ENCODE measurements around the gene ZNF672. TPM values are rescaled to one million over a fixed set of nuclear protein-coding genes. Genes with fewer than 3 reads are reported as not detected.

The ZNF672 gene
- total RNA-seq, 1 experiment from 2014 or later, result 17.0 TPM

DNA sequence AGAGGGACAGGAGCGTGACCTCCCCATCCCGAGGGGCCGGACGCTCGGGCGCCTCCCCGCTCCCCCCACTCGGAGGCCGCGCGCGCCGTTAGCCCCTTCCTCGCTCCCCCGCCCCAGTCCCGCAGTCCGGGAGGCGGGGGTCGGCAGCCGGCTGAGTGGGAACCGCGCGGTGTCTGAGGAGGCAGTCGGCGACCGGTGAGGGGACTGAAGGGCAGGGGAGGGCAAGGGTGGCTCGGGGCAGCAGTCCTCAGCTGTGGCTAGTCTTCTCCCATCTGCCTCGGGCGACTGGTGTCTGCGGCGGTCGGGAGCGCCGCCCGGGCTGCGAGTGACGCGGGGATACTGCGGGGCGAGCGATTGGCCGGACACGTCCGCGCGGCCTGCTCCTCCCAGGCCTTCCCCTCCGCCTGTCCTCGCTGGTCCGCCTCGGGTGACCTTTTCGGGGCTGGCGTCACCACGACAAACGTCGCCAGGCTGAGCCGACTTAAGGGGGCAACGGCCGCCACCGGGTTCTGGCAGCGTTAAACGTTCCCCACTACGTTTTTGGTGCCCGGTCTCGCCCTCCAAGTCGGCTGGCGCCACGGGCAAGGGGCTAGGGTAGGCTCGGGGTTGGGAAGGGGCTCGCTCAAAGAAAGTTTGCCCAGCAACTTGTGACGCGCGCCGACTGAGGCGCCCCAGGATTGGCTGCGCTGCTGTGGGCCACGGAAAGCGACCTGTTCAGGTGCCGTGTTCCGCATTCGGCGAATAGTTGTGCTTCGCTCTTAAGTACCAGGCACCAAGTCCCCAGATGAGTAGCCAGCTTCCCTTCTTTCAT is 538 bp downstream of the ZNF672 start:
- peak overlapping the region; percentile 82 for H3K4me3 ChIP-seq
- peak overlapping the region; percentile 89 for H3K27ac ChIP-seq
- peak; percentile 74 to 78 for DNase-seq
- no peaks in the 10 kb centered on the region for H3K27me3 ChIP-seq
- no peaks in the 10 kb centered on the region for H3K4me1 ChIP-seq
- H3K9me3 ChIP-seq (replicated peaks), result no peaks in the 10 kb centered on the region
- H3K36me3 ChIP-seq, result no peaks in the 10 kb centered on the region

DNA sequence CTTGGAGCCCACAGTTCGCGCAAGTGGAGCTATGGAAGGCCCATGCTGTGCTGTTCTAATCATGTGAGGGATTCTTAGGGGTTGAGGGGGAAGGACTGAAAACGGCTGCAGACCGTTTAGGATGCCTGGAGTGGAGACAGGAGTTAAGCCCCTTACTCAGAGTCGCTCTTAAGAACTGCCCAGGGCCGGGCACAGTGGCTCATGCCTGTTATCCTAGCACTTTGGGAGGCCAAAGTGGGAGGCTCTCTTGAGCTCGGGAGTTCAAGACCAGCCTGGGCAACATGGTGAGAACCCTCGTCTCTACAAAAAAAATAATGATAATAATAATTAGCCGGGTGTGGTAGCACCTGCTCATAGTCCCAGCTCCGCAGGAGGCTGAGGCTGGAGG is 1.1 kb downstream of the ZNF672 start:
- H3K4me1 ChIP-seq, result no peaks in the 10 kb centered on the region
- no peaks in the 10 kb centered on the region for H3K36me3 ChIP-seq
- H3K4me3 ChIP-seq, result peak overlapping the region; percentile 82
- DNase-seq, result no peak
- H3K27me3 ChIP-seq, result no peaks in the 10 kb centered on the region
- H3K9me3 ChIP-seq (replicated peaks), result no peaks in the 10 kb centered on the region
- peak overlapping the region; percentile 89 for H3K27ac ChIP-seq

DNA sequence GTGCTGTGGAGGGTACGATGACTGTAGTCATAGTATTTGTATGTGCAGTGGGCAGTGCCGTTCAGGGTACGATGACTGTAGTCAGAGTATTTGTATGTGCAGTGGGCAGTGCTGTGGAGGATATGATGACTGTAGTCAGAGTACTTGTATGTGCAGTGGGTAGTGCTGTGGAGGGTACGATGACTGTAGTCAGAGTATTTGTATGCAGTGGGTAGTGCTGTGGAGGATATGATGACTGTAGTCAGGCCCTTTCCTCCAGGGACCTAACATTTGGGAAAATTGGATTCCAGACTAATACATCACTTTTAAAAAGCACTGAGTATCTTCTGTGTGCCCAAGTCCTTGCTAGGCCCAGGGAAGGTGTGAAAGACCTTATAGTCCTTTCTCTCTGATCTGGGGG is 2.9 kb downstream of the ZNF672 start:
- H3K36me3 ChIP-seq, result no peaks in the 10 kb centered on the region
- no peaks in the 10 kb centered on the region for H3K9me3 ChIP-seq (replicated peaks)
- H3K4me3 ChIP-seq, result no peak overlapping the region
- no peak for DNase-seq
- H3K27ac ChIP-seq, result no peak overlapping the region
- no peaks in the 10 kb centered on the region for H3K27me3 ChIP-seq
- no peaks in the 10 kb centered on the region for H3K4me1 ChIP-seq

DNA sequence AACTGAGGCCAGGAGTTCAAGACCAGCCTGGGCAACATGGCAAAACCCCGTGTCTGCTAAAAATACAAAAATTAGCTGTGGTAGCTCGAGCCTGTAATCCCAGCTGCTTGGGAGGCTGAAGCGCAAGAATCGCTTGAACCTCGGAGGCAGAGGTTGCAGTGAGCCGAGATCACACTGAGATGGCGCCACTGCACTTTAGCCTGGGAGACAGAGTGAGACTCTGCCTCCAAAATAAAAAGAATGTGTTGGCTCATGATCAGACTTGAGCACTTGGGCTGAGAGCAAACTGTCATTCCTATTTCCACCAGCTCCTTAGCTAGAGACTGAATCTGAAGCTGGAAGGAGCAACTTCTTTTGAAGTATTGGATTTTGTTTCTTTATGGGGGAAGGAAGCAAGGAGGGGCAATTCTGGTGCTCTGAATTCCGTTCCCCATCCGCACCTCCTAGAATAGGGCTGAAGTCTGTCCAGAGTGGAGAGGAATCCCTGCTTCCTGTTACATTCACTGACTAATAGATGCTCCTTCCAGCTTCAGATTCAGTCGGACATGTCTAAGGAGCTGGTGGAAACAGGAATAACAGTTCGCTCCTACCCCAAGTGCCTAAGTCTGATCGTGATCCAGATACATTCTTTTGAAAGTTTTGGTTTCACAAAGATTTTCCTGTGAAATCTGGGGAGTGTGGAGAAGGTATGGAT is 3.8 kb downstream of the ZNF672 start:
- Histone ChIP-seq H3K4me3 (no peak overlapping the region), H3K9me3 (replicated peaks) (no peaks in the 10 kb centered on the region), H3K27me3 (no peaks in the 10 kb centered on the region), H3K27ac (no peak overlapping the region), H3K4me1 (no peaks in the 10 kb centered on the region), H3K36me3 (0 out of 2 replicates have a peak, but pooled peaks cover 3% of the 10 kb centered on the region)
- peak in 1 of 2 experiments; percentile 49 for DNase-seq

DNA sequence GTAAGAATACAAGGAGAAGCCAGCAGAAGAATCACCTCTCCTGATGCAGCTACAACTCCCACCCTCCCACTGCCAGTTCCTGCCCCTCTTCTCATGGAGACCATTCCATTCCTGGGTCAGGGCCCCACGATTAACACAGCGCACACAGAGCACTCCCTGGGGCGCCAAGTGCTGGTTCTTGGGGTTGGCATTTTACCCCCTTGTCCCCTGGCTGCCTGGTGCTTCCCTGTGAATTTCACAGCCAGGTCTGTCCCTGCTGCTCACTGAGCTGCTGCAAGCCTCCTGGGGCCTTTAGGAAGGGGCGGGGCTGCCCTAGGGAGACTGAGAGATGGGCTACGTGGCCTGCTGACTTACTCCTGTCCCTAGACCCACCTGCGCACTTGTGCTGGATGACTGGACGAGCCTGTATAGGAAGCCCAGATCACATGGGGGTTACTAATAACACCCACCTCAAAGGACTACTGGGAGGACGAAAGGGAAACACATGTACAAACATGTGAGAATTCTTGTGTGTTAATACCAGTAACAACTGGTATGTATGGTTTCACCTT is 4.8 kb downstream of the ZNF672 start:
- Histone ChIP-seq H3K27ac (no peak overlapping the region), H3K4me1 (no peaks in the 10 kb centered on the region), H3K9me3 (replicated peaks) (no peaks in the 10 kb centered on the region), H3K4me3 (no peak overlapping the region), H3K36me3 (0 out of 2 replicates have a peak, but pooled peaks cover 3% of the 10 kb centered on the region), H3K27me3 (no peaks in the 10 kb centered on the region)
- no peak for DNase-seq

DNA sequence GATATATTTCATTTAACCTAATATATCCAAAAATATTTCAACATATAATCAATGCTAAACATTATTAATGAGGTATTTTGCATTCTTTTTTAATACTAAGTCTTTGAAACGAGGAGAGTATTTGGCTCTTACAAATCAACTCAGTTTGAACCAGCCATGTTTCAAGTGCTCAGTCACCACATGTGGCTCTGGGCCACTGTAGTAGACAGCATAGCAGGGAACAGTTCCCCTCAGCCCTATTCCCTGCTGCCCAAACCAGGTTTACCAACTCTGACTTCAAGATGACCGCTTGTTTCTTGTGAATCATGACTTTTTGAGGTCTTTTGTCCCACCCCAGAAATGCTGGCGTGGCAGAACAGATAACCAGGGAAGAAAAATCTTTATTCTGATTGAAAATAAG is 5.7 kb downstream of the ZNF672 start:
- Histone ChIP-seq H3K9me3 (replicated peaks) (no peaks in the 10 kb centered on the region), H3K27ac (no peak overlapping the region), H3K27me3 (no peaks in the 10 kb centered on the region), H3K36me3 (0 out of 2 replicates have a peak, but pooled peaks cover 3% of the 10 kb centered on the region), H3K4me3 (no peak overlapping the region), H3K4me1 (no peaks in the 10 kb centered on the region)
- DNase-seq, result no peak

DNA sequence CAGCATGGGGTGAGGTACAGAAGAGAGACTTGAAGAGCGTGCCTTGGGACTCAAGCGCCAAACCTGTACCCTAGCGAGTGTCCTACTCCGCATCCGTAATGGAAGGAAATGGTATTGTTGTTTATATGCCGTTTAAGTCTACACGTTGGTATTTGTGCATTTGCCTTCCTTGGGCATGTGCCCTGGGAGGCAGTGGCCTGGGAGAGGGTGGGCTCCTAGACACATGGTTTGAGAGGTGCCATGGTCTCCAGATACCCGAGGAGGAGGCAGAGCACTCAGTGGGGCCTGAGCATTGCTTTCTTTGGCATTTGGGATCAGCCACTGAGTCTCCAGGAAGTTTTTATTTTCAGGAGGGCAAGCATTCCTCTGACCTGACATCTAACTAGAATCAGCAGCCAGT is 6.5 kb downstream of the ZNF672 start:
- Histone ChIP-seq H3K27me3 (no peaks in the 10 kb centered on the region), H3K36me3 (peaks cover 5% of the 10 kb centered on the region), H3K4me3 (no peak overlapping the region), H3K9me3 (replicated peaks) (no peaks in the 10 kb centered on the region), H3K27ac (no peak overlapping the region), H3K4me1 (no peaks in the 10 kb centered on the region)
- no peak for DNase-seq

DNA sequence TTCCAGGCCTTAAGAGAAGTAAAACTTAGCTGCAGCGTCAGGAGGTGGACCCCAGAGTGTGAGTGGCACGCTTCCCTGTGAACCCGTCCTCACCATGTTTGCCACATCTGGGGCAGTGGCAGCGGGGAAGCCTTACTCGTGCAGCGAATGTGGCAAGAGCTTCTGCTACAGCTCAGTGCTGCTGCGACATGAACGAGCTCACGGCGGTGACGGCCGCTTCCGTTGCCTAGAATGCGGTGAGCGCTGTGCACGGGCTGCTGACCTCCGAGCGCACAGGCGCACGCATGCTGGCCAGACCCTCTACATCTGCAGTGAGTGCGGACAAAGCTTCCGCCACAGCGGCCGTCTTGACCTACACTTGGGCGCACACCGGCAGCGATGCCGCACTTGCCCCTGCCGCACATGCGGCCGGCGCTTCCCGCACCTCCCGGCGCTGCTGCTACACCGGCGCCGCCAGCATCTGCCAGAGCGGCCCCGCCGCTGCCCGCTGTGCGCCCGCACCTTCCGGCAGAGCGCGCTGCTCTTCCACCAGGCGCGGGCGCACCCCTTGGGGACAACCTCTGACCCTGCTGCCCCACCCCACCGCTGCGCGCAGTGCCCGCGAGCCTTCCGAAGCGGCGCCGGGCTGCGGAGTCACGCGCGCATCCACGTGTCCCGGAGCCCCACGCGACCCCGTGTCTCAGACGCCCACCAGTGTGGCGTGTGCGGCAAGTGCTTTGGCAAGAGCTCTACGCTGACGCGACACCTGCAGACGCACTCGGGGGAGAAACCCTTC is 9.3 kb downstream of the ZNF672 start:
- peaks cover 9% of the 10 kb centered on the region for H3K36me3 ChIP-seq
- DNase-seq, result no peak
- no peaks in the 10 kb centered on the region for H3K9me3 ChIP-seq (replicated peaks)
- H3K4me1 ChIP-seq, result no peaks in the 10 kb centered on the region
- no peak overlapping the region for H3K4me3 ChIP-seq
- H3K27me3 ChIP-seq, result no peaks in the 10 kb centered on the region
- H3K27ac ChIP-seq, result no peak overlapping the region

DNA sequence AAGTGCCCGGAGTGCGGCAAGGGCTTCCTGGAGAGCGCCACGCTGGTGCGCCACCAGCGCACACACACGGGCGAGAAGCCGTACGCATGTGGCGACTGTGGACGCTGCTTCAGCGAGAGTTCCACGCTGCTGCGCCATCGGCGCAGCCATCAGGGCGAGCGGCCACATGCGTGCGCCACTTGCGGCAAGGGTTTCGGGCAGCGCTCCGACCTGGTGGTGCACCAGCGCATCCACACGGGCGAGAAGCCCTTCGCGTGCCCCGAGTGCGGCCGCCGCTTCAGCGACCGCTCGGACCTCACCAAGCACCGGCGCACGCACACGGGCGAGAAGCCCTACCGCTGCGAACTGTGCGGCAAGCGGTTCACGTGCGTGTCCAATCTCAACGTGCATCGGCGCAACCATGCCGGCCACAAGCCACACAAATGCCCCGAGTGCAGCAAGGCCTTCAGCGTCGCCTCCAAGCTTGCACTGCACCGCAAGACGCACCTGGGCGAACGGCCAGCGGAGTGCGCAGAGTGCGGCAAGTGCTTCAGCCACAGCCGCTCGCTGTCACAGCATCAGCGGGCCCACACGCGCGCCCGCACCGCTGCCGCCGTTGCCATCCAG is 10.0 kb downstream of the ZNF672 start:
- no peak overlapping the region for H3K4me3 ChIP-seq
- no peaks in the 10 kb centered on the region for H3K4me1 ChIP-seq
- no peak for DNase-seq
- H3K27me3 ChIP-seq, result no peaks in the 10 kb centered on the region
- H3K27ac ChIP-seq, result no peak overlapping the region
- peaks cover 9% of the 10 kb centered on the region for H3K36me3 ChIP-seq
- no peaks in the 10 kb centered on the region for H3K9me3 ChIP-seq (replicated peaks)

DNA sequence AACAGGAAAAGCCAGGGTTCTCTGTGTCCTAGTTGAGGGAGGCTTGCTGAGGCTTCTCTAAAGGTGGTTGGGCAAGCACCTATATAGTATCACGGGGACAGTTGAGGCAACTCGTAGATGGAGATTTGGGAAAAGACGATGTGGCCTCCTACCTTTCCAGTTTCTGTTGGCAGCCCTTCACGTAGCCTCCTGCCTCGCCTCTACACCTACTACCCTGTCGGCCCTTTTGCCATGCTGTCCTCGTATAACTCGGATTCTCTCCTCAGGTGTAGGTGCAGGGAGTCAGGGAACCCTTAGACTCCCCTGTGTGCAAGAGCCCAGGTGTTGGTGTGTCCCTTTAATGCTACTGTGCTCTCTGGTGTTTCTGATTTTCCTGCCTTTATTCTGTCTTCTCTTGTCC is 10.6 kb downstream of the ZNF672 start:
- Histone ChIP-seq H3K4me1 (no peaks in the 10 kb centered on the region), H3K27me3 (no peaks in the 10 kb centered on the region), H3K4me3 (no peak overlapping the region), H3K36me3 (peaks cover 10% of the 10 kb centered on the region), H3K9me3 (replicated peaks) (no peaks in the 10 kb centered on the region), H3K27ac (no peak overlapping the region)
- DNase-seq, result no peak

DNA sequence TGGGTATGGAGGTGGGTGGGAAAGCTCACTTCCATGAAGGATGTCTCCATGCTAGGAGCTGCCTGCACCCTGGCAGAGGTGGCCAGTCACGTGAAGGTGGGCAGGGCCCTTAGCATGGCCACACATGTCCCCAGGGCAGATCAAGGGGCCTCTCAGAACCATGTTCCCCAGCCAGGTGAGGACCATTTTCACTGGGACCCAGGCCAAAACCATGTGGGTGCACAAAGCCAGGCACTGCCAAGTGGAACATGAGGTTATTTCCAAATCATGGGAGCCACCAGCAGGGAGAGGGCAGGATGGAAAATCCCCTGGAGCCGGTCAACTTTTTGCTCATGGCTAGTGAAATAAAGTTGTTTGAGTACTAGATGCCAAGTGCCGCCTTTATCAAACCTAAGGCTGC is 11.1 kb downstream of the ZNF672 start:
- Histone ChIP-seq H3K9me3 (replicated peaks) (no peaks in the 10 kb centered on the region), H3K27me3 (no peaks in the 10 kb centered on the region), H3K36me3 (peaks cover 13% of the 10 kb centered on the region), H3K4me1 (no peaks in the 10 kb centered on the region), H3K4me3 (no peak overlapping the region), H3K27ac (no peak overlapping the region)
- DNase-seq, result no peak

DNA sequence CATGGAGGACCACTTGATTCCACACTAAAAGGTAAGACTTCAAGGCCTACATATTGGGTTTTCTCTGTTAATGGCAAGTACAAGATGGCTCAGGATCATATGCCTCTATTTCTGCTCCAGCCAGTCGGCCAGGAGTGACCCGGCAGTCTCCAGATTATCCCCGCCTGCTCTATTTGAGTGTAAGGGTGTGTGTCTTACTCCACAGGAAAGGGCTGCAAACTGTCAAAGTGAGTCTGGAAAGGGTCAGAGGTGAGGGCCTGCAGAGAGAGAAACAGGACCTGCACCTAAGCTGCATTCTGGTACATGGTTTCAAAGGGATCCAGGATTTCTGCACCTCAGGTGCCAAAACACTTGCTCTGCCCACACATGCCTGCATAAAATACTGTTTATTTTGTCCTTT is 11.6 kb downstream of the ZNF672 start:
- no peaks in the 10 kb centered on the region for H3K27me3 ChIP-seq
- H3K4me3 ChIP-seq, result no peak overlapping the region
- no peak overlapping the region for H3K27ac ChIP-seq
- no peaks in the 10 kb centered on the region for H3K4me1 ChIP-seq
- H3K9me3 ChIP-seq (replicated peaks), result no peaks in the 10 kb centered on the region
- peaks cover 13% of the 10 kb centered on the region for H3K36me3 ChIP-seq
- DNase-seq, result no peak

DNA sequence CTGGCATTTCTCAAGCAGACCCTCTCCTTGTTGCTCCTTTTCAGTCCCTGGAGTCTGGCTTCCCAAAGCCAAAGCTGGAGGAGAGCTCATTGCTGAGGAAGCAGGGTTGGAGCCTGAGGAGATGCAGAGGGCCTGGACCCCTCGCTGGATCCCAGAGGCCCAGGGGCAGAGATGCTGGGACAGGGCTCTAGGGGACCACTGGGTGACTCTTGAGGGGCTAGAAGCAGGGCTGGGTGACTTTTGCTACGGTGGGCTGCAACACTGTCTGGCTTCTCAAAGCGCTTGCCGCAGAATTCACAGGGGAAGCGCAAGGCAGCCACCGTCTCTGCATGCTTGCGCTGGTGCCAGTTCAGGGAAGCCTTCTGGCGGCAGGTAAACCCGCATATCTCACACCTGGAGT is 12.1 kb downstream of the ZNF672 start:
- H3K4me1 ChIP-seq, result no peaks in the 10 kb centered on the region
- H3K4me3 ChIP-seq, result no peak overlapping the region
- peaks cover 13% of the 10 kb centered on the region for H3K36me3 ChIP-seq
- DNase-seq, result no peak
- H3K9me3 ChIP-seq (replicated peaks), result no peaks in the 10 kb centered on the region
- no peak overlapping the region for H3K27ac ChIP-seq
- H3K27me3 ChIP-seq, result no peaks in the 10 kb centered on the region

DNA sequence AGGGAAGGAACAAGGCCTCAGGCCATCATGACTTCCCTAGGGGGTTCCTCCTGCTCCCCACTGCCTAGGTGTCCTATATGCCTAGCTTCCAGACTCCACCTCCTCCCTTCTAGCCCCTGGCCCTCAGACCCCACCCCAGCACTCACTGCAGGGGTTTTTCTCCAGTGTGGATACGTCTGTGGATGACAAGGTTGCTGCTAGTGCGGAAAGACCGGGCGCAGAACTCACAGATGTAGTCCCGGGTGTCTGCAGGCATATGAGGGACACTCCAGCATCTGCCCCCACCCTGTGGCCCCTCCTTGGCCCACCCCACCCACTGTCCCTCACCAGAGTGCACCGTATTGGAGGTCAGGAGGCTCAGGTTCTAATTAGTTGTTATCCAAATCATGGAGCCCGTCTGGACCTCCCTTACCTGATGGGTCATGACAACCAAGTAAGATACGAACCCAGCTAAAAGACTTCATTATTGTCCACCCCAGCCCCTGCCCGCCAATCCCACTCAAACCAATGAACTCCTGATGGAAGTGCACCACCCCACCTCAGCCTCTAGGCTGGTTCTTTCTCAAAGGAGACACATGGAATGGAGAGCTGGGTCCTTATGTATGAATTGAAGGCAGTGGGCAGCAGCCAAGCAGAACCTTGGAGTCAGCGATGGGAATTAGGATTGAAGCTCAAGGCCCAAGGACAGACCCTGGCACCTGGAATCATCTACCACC is 12.7 kb downstream of the ZNF672 start:
- no peaks in the 10 kb centered on the region for H3K9me3 ChIP-seq (replicated peaks)
- H3K4me1 ChIP-seq, result no peaks in the 10 kb centered on the region
- no peak overlapping the region for H3K4me3 ChIP-seq
- H3K27me3 ChIP-seq, result no peaks in the 10 kb centered on the region
- no peak for DNase-seq
- H3K36me3 ChIP-seq, result peaks cover 13% of the 10 kb centered on the region
- no peak overlapping the region for H3K27ac ChIP-seq

Measured in SJCRH30 (cell line).